GM23338 (cell line): ENCODE results near the gene SNX30.

Source experiments
- CTCF ChIP-seq, 2 experiments: fragments of 200-600 bp in 1 of 2; sonication (generic) in 1 of 2; conservative IDR thresholded peaks; 2 replicates each; pipeline versions ENCODE4 v1.5.1 to v1.6.1; 2016 to 2017; ENCODE audit warnings: antibody characterized with exemption in 2 of 2, low read depth in 2 of 2, mild to moderate bottlenecking in 2 of 2, moderate library complexity in 1 of 2
- EZH2 ChIP-seq: fragments of 200-600 bp; sonication (generic); IDR thresholded peaks from one replicate; pipeline ENCODE4 v1.8.0; 2017; ENCODE audit warnings: antibody characterized with exemption, mild to moderate bottlenecking, low read depth; ENCODE audit not compliant: unreplicated experiment
- EZH2phosphoT487 ChIP-seq: fragments of 200-600 bp; sonication (generic); IDR thresholded peaks from one replicate; pipeline ENCODE4 v1.8.1; 2018; ENCODE audit warnings: antibody characterized with exemption; ENCODE audit not compliant: unreplicated experiment
- JUNB ChIP-seq: IDR thresholded peaks from one replicate; pipeline ENCODE4 v1.6.1; 2016; ENCODE audit warnings: antibody characterized with exemption; ENCODE audit not compliant: unreplicated experiment
- POLR2AphosphoS5 ChIP-seq: IDR thresholded peaks from 2 replicates; pipeline ENCODE4 v1.6.1; 2016; ENCODE audit warnings: antibody characterized with exemption, low read depth

- TF ChIP-seq EZH2 (no peak), CTCF (conservative IDR thresholded peaks at IDR 0.05; ENCODE audit: low read depth in 2 of 2) (no peak), POLR2AphosphoS5 (no peak), EZH2phosphoT487 (no peak), JUNB (no peak)
Observed at GRCh38 chr9:112760821-112761220, 10.3 kb downstream of the SNX30 start.
